ENCODE measurements around the gene ZNF318.
A peak's percentile ranks its signal among the peaks of the same experiment; 100 is the strongest.
"Not testable (repeated sequence)": the region's sequence is repeated elsewhere in the genome, so short reads cannot be mapped to it uniquely, and the experiment has no call there.

Gene ZNF318, protein sequence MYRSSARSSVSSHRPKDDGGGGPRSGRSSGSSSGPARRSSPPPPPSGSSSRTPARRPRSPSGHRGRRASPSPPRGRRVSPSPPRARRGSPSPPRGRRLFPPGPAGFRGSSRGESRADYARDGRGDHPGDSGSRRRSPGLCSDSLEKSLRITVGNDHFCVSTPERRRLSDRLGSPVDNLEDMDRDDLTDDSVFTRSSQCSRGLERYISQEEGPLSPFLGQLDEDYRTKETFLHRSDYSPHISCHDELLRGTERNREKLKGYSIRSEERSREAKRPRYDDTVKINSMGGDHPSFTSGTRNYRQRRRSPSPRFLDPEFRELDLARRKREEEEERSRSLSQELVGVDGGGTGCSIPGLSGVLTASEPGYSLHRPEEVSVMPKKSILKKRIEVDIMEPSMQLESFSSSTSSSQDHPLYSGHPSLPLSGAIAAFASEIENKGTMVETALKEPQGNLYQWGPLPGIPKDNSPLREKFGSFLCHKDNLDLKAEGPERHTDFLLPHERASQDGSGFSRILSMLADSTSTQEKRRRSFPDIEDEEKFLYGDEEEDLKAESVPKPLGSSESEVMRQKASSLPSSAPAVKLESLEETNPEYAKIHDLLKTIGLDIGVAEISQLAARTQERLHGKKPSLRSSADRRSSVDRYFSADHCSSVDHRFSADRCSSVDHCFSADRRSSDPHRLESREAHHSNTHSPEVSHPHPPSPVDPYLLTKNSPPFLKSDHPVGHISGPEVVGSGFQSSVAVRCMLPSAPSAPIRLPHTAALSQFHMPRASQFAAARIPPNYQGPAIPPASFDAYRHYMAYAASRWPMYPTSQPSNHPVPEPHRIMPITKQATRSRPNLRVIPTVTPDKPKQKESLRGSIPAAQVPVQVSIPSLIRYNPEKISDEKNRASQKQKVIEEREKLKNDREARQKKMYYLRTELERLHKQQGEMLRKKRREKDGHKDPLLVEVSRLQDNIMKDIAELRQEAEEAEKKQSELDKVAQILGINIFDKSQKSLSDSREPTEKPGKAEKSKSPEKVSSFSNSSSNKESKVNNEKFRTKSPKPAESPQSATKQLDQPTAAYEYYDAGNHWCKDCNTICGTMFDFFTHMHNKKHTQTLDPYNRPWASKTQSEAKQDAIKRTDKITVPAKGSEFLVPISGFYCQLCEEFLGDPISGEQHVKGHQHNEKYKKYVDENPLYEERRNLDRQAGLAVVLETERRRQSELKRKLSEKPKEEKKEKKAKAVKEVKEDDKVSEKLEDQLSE (N-terminal part only)

DNA sequence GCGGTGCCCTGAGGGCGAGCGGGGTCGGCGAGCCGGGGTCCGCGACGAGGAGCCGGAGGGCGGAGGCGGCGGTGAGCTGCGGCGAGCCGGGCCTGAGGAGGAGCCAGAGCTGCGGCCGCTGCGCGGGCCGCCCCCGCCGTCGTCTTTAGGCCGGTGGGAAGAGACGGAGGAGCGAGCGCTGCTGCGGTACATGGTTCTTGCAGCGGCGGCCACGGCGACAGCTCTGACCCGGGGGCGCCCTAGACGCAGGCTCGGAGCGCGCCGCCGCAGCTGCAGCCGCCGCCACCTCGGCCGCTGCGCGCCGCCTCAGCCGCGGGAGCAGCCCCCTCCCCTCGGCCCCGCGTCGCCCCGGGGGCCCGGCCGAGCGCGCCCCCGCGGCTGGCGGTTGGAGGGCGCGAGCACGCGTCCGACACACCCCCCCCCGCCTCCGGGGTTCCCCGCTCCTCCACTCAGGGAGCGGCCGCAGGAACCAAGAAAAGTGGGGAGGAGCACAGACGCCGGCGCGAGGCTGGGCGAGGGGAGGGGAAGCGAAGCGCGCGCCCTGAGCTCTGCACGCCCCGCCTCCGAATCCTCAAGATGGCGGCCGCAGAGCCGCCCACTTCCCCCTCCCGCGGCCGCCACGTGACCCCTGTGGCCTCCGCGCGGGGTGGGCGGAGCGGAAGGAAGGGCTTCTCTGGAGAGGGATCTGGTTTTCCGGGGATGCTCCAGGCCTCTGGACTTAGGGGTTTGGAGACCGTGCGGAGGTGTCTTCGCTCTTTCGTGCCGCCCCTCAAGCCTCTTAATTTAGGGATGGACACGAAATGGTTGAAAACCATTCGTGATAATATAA is at the start of gene ZNF318:
Gene ZNF318, minus strand, starts transcription at position 474 of the 829 bp plus-strand sequence. Its CDS starts 282 bp downstream, at position 192.
- peak within 1 kb of the TSS; percentile 75 for H3K4me3 ChIP-seq (ENCODE audit: low read depth, low read length)
- no peak for TF ChIP-seq CTCF (IDR thresholded peaks at IDR 0.05; ENCODE audit: low read depth, low read length)

GRCh38 chr6:43416935-43417334 is 47.5 kb upstream of the ZNF318 start:
- no peak for TF ChIP-seq CTCF (IDR thresholded peaks at IDR 0.05; ENCODE audit: low read depth, low read length)
- no peak overlapping the region for H3K4me3 ChIP-seq (ENCODE audit: low read depth, low read length)

GRCh38 chr6:43415275-43415674 is 45.8 kb upstream of the ZNF318 start:
- H3K4me3 ChIP-seq (ENCODE audit: low read depth, low read length) = not testable (repeated sequence)

DNA sequence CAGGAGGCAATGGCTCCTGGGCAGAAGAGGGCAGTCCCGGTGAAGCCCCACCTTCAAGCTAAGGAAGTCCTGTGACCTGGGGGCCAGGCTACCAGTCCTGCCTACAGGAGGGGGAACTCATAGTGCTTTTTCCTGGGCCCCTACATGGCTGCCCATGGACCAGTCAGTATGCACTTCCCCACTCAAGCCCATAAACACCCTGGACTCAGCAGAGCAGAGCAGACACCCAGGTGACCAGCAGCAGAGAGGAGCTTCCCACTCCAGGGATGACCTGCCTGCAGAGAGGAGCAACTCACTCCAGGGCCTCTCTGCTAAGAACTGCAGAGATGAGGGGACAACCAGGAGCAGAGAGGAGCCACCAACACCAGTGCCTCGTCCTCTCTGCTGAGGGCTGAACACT is 43.6 kb upstream of the ZNF318 start:
- no peak for TF ChIP-seq CTCF (IDR thresholded peaks at IDR 0.05; ENCODE audit: low read depth, low read length)
- no peak overlapping the region for H3K4me3 ChIP-seq (ENCODE audit: low read depth, low read length)

DNA sequence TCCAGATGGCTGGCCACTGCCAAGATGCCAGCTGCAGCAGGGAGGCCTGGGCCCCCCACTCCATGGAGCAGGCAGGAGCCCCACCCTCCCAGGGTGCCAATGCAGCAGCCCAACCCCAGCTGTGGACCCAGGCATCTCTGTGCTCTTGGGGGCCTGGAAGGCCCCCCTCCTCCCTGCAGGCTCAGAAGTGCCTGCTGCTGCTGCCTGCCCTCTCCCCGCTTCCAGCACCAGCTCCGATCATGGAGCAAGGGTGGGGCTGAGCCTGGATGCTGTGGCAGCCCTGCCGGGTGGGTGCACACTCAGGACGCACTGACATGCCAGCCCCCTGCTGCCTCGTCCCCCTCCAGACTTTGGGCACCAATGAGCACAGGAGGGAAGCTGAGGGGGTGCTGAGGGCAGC is 43.1 kb upstream of the ZNF318 start:
- no peak for TF ChIP-seq CTCF (IDR thresholded peaks at IDR 0.05; ENCODE audit: low read depth, low read length)
- H3K4me3 ChIP-seq (ENCODE audit: low read depth, low read length) = no peak overlapping the region

GRCh38 chr6:43410776-43411175 is 41.3 kb upstream of the ZNF318 start:
- not testable (repeated sequence) for H3K4me3 ChIP-seq (ENCODE audit: low read depth, low read length)

DNA sequence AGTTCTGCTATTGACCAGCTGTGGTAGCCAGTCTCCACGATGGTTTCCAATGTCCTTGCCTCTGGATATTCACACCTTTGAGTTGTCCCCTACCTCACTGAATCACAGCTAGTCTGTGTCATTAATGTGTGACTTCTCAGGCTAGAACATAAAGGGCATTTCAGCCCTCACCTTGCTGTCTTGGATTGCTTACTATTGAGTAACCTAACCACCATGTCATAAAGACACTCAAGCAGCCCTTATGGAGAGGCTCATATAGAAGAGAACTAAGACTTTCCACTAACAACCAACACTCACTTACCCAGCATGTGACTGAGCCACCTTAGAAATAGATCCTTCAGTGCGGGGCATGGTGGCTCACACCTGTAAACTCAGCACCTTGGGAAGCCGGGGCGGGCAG is 38.8 kb upstream of the ZNF318 start:
- TF ChIP-seq CTCF (IDR thresholded peaks at IDR 0.05; ENCODE audit: low read depth, low read length) = no peak
- H3K4me3 ChIP-seq (ENCODE audit: low read depth, low read length) = no peak overlapping the region
